Heart left ventricle (tissue), 13 donors: ENCODE results near the gene NETO2.

Experiments
- CTCF ChIP-seq, 12 donors: fragments of 200-600 bp; sonication (generic) in 4 of 12; IDR thresholded peaks; one replicate each; pipeline versions ENCODE4 v1.5.0 to v1.8.0; 2018 to 2022; ENCODE audit warnings: antibody characterized with exemption in 12 of 12, mild to moderate bottlenecking in 5 of 12
- POLR2A ChIP-seq, 2 donors: fragments of 450-650 bp; IDR thresholded peaks; one replicate each; pipeline ENCODE4 v1.6.1; 2017; ENCODE audit warnings: antibody characterized with exemption in 2 of 2, mild to moderate bottlenecking in 2 of 2, moderate library complexity in 2 of 2
- donor health status: ischemic (EF 13 %, LVEDD 7.1; RV severe dilation, severe dysfunction).
- donor health status: DM: no; HTN: yes; CAD: no.
- donor health status: DM: no; HTN: no; CAD: no.
- donor health status: ischemic (EF 25% LVEDD 6.9; RV normal size, moderate dysfunction).
- donor health status: ischemic (EF 25% LVEDD 5.7; RV mildly dilated, moderate dysfunction).
- donor health status: ischemic (EF 35%, LVEDD 5.7; RV mildly dilated, moderate dysfunction).
- donor health status: nonischemic (EF 11% LVEDD 7.7; RV severe dilation, severe dysfunction).
- donor health status: DM: yes; HTN: yes; CAD: no.
- donor health status: PGD.
- donor health status: ischemic (EF 29% LVEDD 5.4; RV normal size, mild dysfunction).
- donor health status: nonischemic (EF 23%, LVEDD 6.1; RV moderate dilation, normal function).

- TF ChIP-seq CTCF (IDR thresholded peaks at IDR 0.05) (no peak), POLR2A (IDR thresholded peaks at IDR 0.05) (no peak)
Measured at GRCh38 chr16:47140686-47141085, 3.1 kb downstream of the NETO2 start.
